Stimulated activated memory B cell treated with anti-CD40 and anti-IgM and Interleukin-4, amounts not matched to agents 10 μg/mL and 1 μg/mL and 100 μg/mL, for 72 hours (primary cell): ENCODE results near the gene AHNAK.
"Not testable (repeated sequence)": the region's sequence is repeated elsewhere in the genome, so short reads cannot be mapped to it uniquely, and the experiment has no call there.

Source experiments
- ATAC-seq: fragments of 150-1000 bp; cut with Tn5 transposase; 2 replicates; pipeline ENCODE4 v1.10.0; 2021
- H3K27ac Mint-ChIP-seq: one replicate; pipeline ENCODE4 v1.8.0; 2022; ENCODE audit warnings: mild to moderate bottlenecking, mixed read lengths
- H3K27me3 Mint-ChIP-seq: one replicate; pipeline ENCODE4 v1.8.0; 2022; ENCODE audit warnings: mixed read lengths
- H3K36me3 Mint-ChIP-seq: one replicate; pipeline ENCODE4 v1.8.0; 2022; ENCODE audit warnings: mixed read lengths
- H3K4me1 Mint-ChIP-seq: one replicate; pipeline ENCODE4 v1.8.0; 2022; ENCODE audit warnings: mixed read lengths
- H3K4me3 Mint-ChIP-seq: one replicate; pipeline ENCODE4 v1.8.0; 2022; ENCODE audit warnings: mild to moderate bottlenecking, moderate library complexity, mixed read lengths
- H3K9me3 Mint-ChIP-seq: one replicate; pipeline ENCODE4 v1.8.0; 2022; ENCODE audit warnings: mixed read lengths

AHNAK gene

GRCh38 chr11:62559204-62559603 lies 12.6 kb upstream of the AHNAK start:
- no peaks in the 10 kb centered on the region for H3K9me3 Mint-ChIP-seq
- peak overlapping the region; percentile 96 for H3K27ac Mint-ChIP-seq
- no peak for ATAC-seq
- H3K4me3 Mint-ChIP-seq = no peak overlapping the region
- peaks cover 74% of the 10 kb centered on the region for H3K4me1 Mint-ChIP-seq
- peaks cover 39% of the 10 kb centered on the region for H3K36me3 Mint-ChIP-seq
- no peaks in the 10 kb centered on the region for H3K27me3 Mint-ChIP-seq

GRCh38 chr11:62558669-62559068 lies 12.1 kb upstream of the AHNAK start:
- H3K36me3 Mint-ChIP-seq = peaks cover 39% of the 10 kb centered on the region
- no peak overlapping the region for H3K4me3 Mint-ChIP-seq
- no peak for ATAC-seq
- no peaks in the 10 kb centered on the region for H3K27me3 Mint-ChIP-seq
- H3K27ac Mint-ChIP-seq = peak overlapping the region; percentile 96
- H3K4me1 Mint-ChIP-seq = peaks cover 79% of the 10 kb centered on the region
- no peaks in the 10 kb centered on the region for H3K9me3 Mint-ChIP-seq

DNA sequence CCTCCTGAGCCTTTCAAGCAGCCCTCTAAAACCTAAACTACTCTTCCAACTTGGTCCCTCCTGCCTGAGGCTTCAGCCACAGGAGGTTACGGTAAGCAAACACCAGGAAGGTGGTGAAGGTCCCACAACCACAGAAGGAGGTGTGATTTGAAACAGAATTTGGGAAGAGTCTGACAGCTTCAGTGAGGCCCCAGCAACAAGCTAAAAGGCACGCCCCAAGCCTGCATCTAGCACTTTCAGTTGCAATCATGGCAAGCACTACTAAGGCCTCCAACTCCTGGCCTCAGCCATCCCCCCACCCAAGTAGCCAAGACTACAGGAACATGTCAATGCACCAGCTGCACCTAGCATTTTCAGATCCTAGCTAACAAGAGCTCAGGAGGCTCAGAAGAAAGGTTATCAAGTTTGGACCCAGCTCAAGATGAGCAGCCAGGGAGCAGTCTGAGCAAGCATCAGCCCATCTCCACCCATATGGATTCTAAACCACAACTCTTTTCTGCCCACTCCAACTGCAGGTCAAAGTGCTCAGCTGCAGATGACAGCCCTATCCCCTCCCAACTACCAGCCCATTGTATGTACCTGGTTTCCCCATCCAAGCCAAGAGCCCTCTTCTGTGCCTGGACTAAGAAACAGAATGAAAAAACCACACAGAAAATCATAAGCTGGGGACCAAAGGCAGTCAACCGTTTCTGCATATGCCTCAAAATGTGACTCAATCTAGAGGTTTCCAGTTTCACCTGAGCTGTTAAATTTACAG lies 10.4 kb upstream of the AHNAK start:
- ATAC-seq = no peak
- H3K4me1 Mint-ChIP-seq = peaks cover 92% of the 10 kb centered on the region

DNA sequence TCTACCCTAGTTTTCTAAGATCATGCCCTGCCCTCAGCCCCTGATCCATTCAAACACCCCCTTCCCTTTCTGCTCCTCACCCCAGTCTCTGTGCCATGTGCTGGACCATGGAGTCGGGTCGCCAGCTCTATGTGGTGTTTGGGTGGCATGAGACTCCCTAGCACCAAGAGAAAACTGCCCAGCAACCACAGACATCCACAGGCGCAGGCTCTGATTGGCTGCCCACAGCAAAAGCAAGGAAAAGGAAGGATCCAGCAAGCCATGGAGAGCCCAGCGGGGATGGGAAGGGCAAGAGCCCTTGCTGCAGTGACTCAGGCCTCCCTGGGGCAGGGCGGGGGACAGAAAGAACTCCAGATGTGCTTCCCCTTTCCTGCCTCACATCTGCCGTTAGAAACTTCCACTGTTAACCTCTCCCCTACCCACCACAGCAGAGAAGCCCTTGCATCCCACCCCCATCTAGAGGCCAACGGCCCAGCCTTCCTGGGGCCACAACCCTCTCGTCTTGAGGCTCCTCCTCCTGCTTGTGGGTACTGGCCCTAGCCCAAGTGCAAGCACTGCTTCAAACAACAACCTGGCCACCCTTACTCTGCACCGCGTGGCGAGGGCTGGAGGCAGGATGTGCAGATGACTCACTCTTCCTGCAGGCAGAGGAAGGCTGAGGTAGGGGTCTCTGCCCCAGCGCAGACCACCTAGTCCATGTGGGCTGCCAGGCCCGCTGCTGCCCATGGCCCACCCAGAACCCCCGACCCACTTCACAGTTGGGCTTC lies 9.7 kb upstream of the AHNAK start:
- Mint-ChIP-seq H3K9me3 (no peaks in the 10 kb centered on the region), H3K27me3 (no peaks in the 10 kb centered on the region), H3K36me3 (peaks cover 28% of the 10 kb centered on the region), H3K4me1 (peaks cover 92% of the 10 kb centered on the region), H3K4me3 (peak overlapping the region; percentile 63), H3K27ac (peak overlapping the region; percentile 96)
- peak; percentile 76 for ATAC-seq

More for the DNA sequence above, 10.4 kb upstream of the AHNAK start:
- H3K9me3 Mint-ChIP-seq = no peaks in the 10 kb centered on the region
- peak overlapping the region; percentile 96 for H3K27ac Mint-ChIP-seq
- peak overlapping the region; percentile 63 for H3K4me3 Mint-ChIP-seq
- no peaks in the 10 kb centered on the region for H3K27me3 Mint-ChIP-seq
- peaks cover 36% of the 10 kb centered on the region for H3K36me3 Mint-ChIP-seq

DNA sequence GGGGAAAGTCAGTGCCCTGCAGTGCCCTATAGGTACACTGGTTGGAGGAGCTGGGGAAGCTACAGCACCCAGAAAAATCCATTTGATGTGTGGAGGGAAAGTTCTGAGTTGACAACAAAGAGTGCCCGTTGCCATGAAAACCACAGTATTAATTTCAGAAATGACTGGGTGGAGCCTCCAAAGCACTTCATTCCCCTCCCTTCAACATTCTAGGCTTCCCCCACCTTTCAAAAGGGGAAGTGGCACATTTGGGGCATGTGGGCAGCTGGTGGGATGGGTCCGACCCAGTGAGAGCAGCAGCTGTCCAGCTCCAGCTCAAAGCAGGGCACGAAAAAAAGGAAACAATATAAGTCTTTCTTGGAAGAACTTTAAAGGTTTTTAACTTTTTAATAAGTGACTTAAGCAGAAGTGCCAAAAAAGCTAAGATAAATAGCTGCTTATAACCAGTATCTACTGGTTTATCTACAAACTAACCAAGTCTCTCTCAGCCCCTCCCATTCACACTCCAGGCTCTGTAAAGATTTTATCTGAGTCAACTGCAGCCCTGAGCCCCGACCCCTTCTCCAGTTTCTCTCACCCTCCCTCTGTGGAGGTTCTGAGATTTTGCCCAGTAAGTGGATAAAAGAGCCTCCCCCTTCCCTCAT lies 9.0 kb upstream of the AHNAK start:
- Mint-ChIP-seq H3K4me1 (peaks cover 92% of the 10 kb centered on the region), H3K36me3 (peaks cover 21% of the 10 kb centered on the region), H3K27me3 (no peaks in the 10 kb centered on the region), H3K4me3 (peak overlapping the region; percentile 63), H3K27ac (peak overlapping the region; percentile 96), H3K9me3 (no peaks in the 10 kb centered on the region)
- peak; percentile 75 for ATAC-seq

DNA sequence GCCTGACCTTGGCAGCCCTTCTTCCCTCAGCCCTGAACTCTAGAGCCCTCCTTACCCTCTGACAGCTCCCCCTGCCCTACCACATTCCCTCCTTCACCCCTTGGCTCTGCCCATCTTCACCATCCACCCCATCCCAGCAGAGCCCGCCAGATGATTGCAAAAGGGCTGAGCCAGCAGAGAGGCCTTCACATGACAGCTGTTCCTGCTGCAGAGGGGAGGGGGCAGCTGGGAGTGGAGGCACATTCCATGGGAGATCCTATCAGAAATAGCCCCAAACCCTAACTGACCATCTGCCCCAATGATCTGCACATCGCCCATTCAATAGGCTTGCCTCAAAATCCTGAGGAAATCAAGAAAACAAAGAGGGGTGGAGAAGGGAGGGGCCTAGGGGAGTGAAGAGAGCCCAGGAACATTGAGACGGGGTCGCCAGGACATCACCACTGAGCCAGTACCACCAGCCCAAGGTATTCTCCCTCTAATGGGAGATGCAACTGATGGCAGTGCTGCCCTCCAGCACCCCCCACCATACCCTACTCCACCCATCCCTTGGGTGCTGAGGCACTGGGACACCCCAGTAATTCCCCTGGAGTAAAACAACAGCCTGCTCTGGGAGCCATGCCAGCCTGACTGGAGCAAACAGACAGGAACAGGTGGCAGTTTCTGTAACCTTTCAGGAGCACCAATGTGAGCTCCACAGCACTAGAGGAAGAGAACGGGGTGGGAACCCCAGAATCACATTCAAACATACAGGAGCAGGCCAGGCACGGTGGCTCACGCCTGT lies 8.0 kb upstream of the AHNAK start:
- Mint-ChIP-seq H3K4me1 (peaks cover 92% of the 10 kb centered on the region), H3K9me3 (no peaks in the 10 kb centered on the region), H3K4me3 (no peak overlapping the region), H3K36me3 (peaks cover 11% of the 10 kb centered on the region), H3K27ac (peak overlapping the region; percentile 96), H3K27me3 (no peaks in the 10 kb centered on the region)
- ATAC-seq = no peak

- Mint-ChIP-seq H3K4me3 (no peak overlapping the region), H3K36me3 (peaks cover 4% of the 10 kb centered on the region), H3K4me1 (peaks cover 88% of the 10 kb centered on the region), H3K9me3 (no peaks in the 10 kb centered on the region), H3K27ac (peak overlapping the region; percentile 96), H3K27me3 (no peaks in the 10 kb centered on the region)
- ATAC-seq = no peak
Measured at GRCh38 chr11:62553839-62554361, 7.3 kb upstream of the AHNAK start.

DNA sequence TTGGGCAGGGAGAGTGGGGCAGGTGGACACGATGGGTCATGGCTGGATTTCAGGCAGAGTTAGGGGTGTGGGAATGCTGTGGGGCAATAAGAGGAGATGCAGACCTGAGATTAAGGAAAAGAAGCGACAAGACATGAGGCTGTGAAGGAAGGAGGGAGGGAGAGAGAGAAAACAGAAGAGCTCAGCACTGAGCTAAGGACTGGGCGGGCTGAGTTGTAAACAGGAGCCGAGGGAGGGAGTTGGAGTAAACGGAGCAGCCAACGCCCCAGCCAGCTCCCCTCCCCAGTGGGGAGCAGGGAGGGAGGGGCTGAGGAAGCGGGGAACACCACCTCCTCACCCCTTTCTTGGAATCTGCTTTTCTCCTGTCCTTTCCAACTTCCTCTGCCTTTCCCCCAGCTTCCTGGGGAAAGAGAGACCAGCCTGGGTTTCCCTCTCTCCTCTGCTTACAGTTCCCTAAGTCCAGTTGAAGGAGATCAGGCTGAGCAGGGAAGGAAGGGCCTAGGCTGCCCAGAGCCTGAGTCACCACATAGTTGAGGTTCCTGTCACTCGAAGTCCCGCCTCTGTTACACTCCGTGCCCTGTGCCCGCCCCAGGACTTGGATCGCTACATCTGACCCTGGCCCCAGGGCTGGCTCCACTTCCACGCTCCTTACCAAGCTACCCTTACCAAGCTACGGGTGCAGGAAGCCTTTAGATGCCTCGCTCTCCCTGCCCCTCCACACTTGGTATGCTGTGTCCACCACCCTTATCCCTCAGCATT lies 6.7 kb upstream of the AHNAK start:
- Mint-ChIP-seq H3K27me3 (no peaks in the 10 kb centered on the region), H3K4me3 (peak overlapping the region; percentile 29), H3K9me3 (no peaks in the 10 kb centered on the region), H3K36me3 (no peaks in the 10 kb centered on the region), H3K4me1 (peaks cover 89% of the 10 kb centered on the region), H3K27ac (peak overlapping the region; percentile 96)
- ATAC-seq = no peak

GRCh38 chr11:62552485-62553079 lies 6.0 kb upstream of the AHNAK start:
- Mint-ChIP-seq H3K4me3 (peak overlapping the region; percentile 9), H3K4me1 (peaks cover 90% of the 10 kb centered on the region), H3K27me3 (no peaks in the 10 kb centered on the region)

GRCh38 chr11:62550478-62550877 lies 3.9 kb upstream of the AHNAK start:
- ATAC-seq, H3K9me3 Mint-ChIP-seq, H3K4me3 Mint-ChIP-seq, H3K36me3 Mint-ChIP-seq, H3K27me3 Mint-ChIP-seq: not testable (repeated sequence)
- Mint-ChIP-seq H3K4me1 (peaks cover 74% of the 10 kb centered on the region), H3K27ac (peak overlapping the region; percentile 96)

More at GRCh38 chr11:62552485-62553079, 6.0 kb upstream of the AHNAK start:
- ATAC-seq = no peak
- Mint-ChIP-seq H3K9me3 (no peaks in the 10 kb centered on the region), H3K27ac (peak overlapping the region; percentile 96), H3K36me3 (no peaks in the 10 kb centered on the region)

GRCh38 chr11:62548545-62549335 lies 2.1 kb upstream of the AHNAK start:
- no peak for ATAC-seq
- peaks cover 5% of the 10 kb centered on the region for H3K36me3 Mint-ChIP-seq
- H3K4me1 Mint-ChIP-seq = peaks cover 74% of the 10 kb centered on the region
- H3K27me3 Mint-ChIP-seq = no peaks in the 10 kb centered on the region
- no peaks in the 10 kb centered on the region for H3K9me3 Mint-ChIP-seq
- no peak overlapping the region for H3K4me3 Mint-ChIP-seq
- H3K27ac Mint-ChIP-seq = peak overlapping the region; percentile 92

DNA sequence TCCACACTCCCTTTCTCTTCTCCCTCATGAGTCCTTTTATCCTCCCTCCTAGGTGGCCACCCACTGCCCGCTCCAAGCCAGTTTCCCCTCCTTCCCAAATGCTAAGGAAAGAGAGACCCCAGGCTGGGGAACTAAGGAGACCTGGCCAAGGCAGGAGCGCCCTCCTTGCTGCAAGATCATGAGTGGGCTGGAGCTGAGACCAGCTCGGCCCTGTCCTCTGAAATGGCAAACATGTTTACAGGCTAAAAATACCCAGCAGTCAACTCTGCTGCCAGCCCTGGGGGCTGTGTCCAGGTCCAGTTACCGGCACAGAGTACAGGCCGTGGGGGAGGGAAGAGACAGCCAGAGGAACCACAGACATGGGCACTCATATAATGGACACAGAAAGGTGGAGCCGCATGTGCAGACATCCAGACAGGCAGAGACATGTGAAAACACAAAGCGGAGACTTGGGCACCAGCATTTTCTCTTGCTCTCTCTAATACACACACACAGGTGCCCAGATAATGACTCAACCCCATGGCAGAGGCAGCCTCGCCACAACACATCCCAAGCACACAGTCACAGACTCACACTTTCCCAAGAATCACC lies 1.2 kb upstream of the AHNAK start:
- H3K9me3 Mint-ChIP-seq = no peaks in the 10 kb centered on the region
- H3K4me3 Mint-ChIP-seq = peak overlapping the region; percentile 74
- H3K27me3 Mint-ChIP-seq = no peaks in the 10 kb centered on the region
- peak overlapping the region; percentile 92 for H3K27ac Mint-ChIP-seq
- H3K36me3 Mint-ChIP-seq = peaks cover 5% of the 10 kb centered on the region
- peaks cover 74% of the 10 kb centered on the region for H3K4me1 Mint-ChIP-seq
- no peak for ATAC-seq
